A673 (cell line): ENCODE measurements around the gene GNAS. TPM values are rescaled to one million over a fixed set of nuclear protein-coding genes. Genes with fewer than 3 reads are reported as not detected.

Experiments used
- BruUV-seq: library from RNA; stranded (reverse); fragments of 400-500 nt; replicated peaks from 2 replicates; lab custom pipeline; 2021; lab: Mats Ljungman, UMichigan
- CTCF ChIA-PET: fragments of 300-600 bp; sonication (Branson Sonifier 250); formaldehyde crosslinking; loops from one replicate; lab custom pipeline; 2022; ENCODE audit warnings: antibody characterized with exemption; lab: Charles Lee
- POLR2A ChIA-PET: fragments of 300-600 bp; sonication (Branson Sonifier 250); formaldehyde crosslinking; loops from one replicate; lab custom pipeline; 2022; ENCODE audit warnings: antibody characterized with exemption; ENCODE audit not compliant: low non-redundant PET; lab: Charles Lee
- DNase-seq: peaks from one replicate; pipeline ENCODE4 v3.0.0-alpha.2; 2015; ENCODE audit warnings: low spot score
- H3K27ac ChIP-seq: fragments of 200-600 bp; sonication (generic); 2 replicates; pipeline ENCODE4 v1.5.1; 2016; ENCODE audit warnings: mixed run types, low read depth, mild to moderate bottlenecking, mixed read lengths, antibody characterized with exemption, low read length; ENCODE audit not compliant: poor library complexity, severe bottlenecking
- H3K27me3 ChIP-seq: fragments of 200-600 bp; sonication (generic); replicated peaks from 2 replicates; pipeline ENCODE4 v1.6.1; 2017; ENCODE audit warnings: mixed run types, low read depth, mild to moderate bottlenecking, mixed read lengths, antibody characterized with exemption, low read length; ENCODE audit not compliant: insufficient read depth, poor library complexity
- H3K36me3 ChIP-seq: fragments of 200-600 bp; sonication (generic); 2 replicates; pipeline ENCODE4 v1.6.1; 2016; ENCODE audit warnings: mixed run types, mild to moderate bottlenecking, mixed read lengths, antibody characterized with exemption, low read length; ENCODE audit not compliant: insufficient read depth, poor library complexity, severe bottlenecking
- H3K4me1 ChIP-seq: fragments of 200-600 bp; sonication (generic); 2 replicates; pipeline ENCODE4 v1.6.1; 2017; ENCODE audit warnings: mixed run types, mild to moderate bottlenecking, mixed read lengths, antibody characterized with exemption, low read length; ENCODE audit not compliant: insufficient read depth, poor library complexity, severe bottlenecking
- H3K4me3 ChIP-seq: fragments of 200-600 bp; sonication (generic); 2 replicates; pipeline ENCODE4 v1.5.1; 2016; ENCODE audit warnings: low read depth, mixed run types, mild to moderate bottlenecking, mixed read lengths, low read length; ENCODE audit not compliant: poor library complexity, severe bottlenecking
- H3K9me3 ChIP-seq: fragments of 200-600 bp; sonication (generic); 2 replicates; pipeline ENCODE4 v1.6.1; 2016; ENCODE audit warnings: mixed run types, low read depth, mild to moderate bottlenecking, mixed read lengths, antibody characterized with exemption, low read length; ENCODE audit not compliant: poor library complexity, severe bottlenecking
- EZH2 ChIP-seq: fragments of 200-600 bp; sonication (generic); IDR thresholded peaks from 2 replicates; pipeline ENCODE4 v1.6.1; 2017; ENCODE audit warnings: borderline replicate concordance, low read depth, mild to moderate bottlenecking, mixed read lengths, antibody characterized with exemption, low read length; ENCODE audit not compliant: poor library complexity, severe bottlenecking
- intact Hi-C: fragments of 100-400 bp; cut with micrococcal nuclease; formaldehyde crosslinking; loops from one replicate; pipeline ENCODE4 v1.10.0; 2022; ENCODE audit not compliant: unreplicated experiment
- total RNA-seq: library from RNA; stranded (reverse); gene quantifications from 2 replicates; pipeline ENCODE4 v1.2.3, GENCODE V29; 2021
- TF ChIP-seq, protein P1 (sequence below): fragments of 300-800, 200-600 bp; sonication (generic); conservative IDR thresholded peaks from 2 replicates; pipeline ENCODE4 v1.5.1; 2017; ENCODE audit warnings: low read depth, mild to moderate bottlenecking, antibody characterized with exemption, low read length, moderate library complexity, mixed read lengths

Gene GNAS
- total RNA-seq, 1 experiment from 2014 or later = 1,108 TPM

DNA sequence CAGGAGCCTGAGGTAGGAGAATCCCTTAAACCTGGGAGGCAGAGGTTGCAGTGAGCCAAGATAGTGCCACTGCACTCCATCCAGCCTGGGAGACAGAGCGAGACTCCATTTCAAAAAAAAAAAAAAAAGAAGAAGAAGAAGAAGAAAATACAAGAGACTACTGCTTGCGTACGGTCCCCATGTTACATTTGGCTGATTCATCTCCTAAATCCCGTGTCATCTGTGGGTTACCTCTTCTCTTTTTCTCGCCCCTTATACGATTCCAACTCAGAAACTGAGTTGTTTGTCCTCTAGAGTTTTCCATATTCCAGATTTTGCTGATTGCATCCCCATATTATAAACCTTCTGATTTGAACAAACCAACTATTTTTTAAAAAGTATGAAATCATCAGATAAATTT is 66.1 kb downstream of the GNAS start:
- Histone ChIP-seq H3K27me3 (no peaks in the 10 kb centered on the region), H3K4me1 (no peaks in the 10 kb centered on the region), H3K27ac (no peak overlapping the region), H3K9me3 (no peaks in the 10 kb centered on the region), H3K36me3 (no peaks in the 10 kb centered on the region), H3K4me3 (no peak overlapping the region)
- no TSS peak for BruUV-seq
- intact Hi-C loops = no loop called here
- no peak for DNase-seq
- TF ChIP-seq, protein P1, sequence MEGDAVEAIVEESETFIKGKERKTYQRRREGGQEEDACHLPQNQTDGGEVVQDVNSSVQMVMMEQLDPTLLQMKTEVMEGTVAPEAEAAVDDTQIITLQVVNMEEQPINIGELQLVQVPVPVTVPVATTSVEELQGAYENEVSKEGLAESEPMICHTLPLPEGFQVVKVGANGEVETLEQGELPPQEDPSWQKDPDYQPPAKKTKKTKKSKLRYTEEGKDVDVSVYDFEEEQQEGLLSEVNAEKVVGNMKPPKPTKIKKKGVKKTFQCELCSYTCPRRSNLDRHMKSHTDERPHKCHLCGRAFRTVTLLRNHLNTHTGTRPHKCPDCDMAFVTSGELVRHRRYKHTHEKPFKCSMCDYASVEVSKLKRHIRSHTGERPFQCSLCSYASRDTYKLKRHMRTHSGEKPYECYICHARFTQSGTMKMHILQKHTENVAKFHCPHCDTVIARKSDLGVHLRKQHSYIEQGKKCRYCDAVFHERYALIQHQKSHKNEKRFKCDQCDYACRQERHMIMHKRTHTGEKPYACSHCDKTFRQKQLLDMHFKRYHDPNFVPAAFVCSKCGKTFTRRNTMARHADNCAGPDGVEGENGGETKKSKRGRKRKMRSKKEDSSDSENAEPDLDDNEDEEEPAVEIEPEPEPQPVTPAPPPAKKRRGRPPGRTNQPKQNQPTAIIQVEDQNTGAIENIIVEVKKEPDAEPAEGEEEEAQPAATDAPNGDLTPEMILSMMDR = no peak
- TF ChIP-seq EZH2 = no peak
- ChIA-PET CTCF (no interaction called here), POLR2A (no interaction called here)

DNA sequence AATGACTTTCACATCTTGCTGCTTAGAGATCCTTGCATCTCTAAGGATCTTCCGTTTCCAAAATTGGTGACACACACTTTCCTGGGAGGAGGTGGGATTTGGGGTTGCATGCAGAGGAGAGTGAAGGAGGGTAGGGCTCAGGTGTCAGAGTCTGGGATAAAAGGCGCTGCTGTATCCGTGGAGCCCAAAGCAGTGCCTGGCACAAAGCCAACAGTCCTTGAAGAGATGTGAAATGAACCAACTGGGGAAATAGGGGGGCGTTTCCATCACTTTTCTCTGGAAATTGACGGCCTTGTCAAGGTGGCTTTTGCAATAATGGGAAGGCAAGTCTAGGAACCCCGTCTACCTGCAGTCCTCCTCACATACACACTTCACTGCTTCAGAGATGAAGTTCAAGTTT is 69.0 kb downstream of the GNAS start:
- intact Hi-C loops = no loop called here
- Histone ChIP-seq H3K4me3 (no peak overlapping the region), H3K9me3 (no peaks in the 10 kb centered on the region), H3K36me3 (no peaks in the 10 kb centered on the region), H3K27me3 (no peaks in the 10 kb centered on the region), H3K27ac (no peak overlapping the region), H3K4me1 (no peaks in the 10 kb centered on the region)
- BruUV-seq = no TSS peak
- DNase-seq = no peak
- POLR2A ChIA-PET = no interaction called here
- CTCF ChIA-PET = no interaction called here
- no peak for TF ChIP-seq EZH2
- TF ChIP-seq, protein P1 = no peak

DNA sequence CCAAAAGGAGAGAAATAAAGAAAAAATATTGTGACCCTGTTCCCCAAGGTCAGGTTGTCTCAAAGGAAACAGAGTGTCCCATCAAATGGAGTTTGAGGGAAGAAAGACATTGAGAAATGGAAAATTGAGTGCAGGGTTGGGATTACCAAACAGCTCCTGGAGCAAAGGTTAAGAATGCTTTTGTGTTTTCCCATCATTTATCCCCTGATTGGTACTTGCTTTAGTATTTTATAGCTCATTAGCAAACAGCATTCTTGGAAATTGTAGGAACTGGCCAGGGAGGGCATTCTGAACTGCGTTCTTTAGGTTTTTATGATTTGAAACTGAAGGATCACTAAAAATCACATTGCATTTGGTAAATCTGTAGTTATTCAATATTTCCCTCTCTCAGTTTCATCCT is 69.5 kb downstream of the GNAS start:
- H3K9me3 ChIP-seq = no peaks in the 10 kb centered on the region
- intact Hi-C loops = no loop called here
- H3K4me3 ChIP-seq = no peak overlapping the region
- ChIA-PET CTCF (no interaction called here), POLR2A (interaction anchor here (0.6 kb wide), 1 partner anchor 996 kb away, joined by 3 read pairs; no protein-coding TSS in a partner anchor)
- no peak for TF ChIP-seq EZH2
- TF ChIP-seq, protein P1 = no peak
- H3K27me3 ChIP-seq = no peaks in the 10 kb centered on the region
- no TSS peak for BruUV-seq
- no peaks in the 10 kb centered on the region for H3K4me1 ChIP-seq
- H3K27ac ChIP-seq = no peak overlapping the region
- no peaks in the 10 kb centered on the region for H3K36me3 ChIP-seq
- DNase-seq = no peak
